ENCODE data around the gene AKT3.
A peak's percentile ranks its signal among the peaks of the same experiment; 100 is the strongest.
"Not testable (repeated sequence)": the region's sequence is repeated elsewhere in the genome, so short reads cannot be mapped to it uniquely, and the experiment has no call there.

The AKT3 gene

DNA sequence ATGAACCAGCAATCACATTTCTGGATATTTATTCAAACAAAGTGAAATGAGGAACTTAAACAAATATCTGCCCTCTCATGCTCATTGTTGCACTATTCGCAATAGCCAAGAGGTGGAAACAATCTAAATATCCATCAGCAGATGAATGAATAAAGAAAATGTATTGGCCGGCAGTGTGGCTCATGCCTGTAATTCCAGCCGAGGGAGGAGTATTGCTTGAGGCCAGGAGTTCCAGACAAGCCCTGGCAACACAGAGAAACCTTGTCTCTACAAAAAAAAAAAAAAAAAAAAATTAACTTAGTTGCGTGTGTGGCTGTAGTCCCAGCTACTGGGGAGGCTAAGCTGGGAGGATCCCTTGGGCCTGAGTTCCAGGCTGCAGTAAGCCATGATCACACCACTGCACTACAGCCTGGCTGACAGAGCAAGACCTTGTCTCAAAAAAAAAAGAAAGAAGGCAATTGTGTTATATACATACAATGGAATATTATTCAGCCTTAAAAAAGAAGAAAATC, 191.4 kb downstream of the AKT3 start:
- H3K27me3 Mint-ChIP-seq (ENCODE audit: low read depth, poor library complexity): no peaks in the 10 kb centered on the region
- H3K36me3 Mint-ChIP-seq (ENCODE audit: low read depth): peaks cover 47% of the 10 kb centered on the region
- H3K9me3 Mint-ChIP-seq: peaks cover 14% of the 10 kb centered on the region
- H3K4me3 Mint-ChIP-seq: no peak overlapping the region
- H3K4me1 Mint-ChIP-seq: no peaks in the 10 kb centered on the region
- no peak for DNase-seq
- no peak overlapping the region for H3K27ac Mint-ChIP-seq
- no peak for TF ChIP-seq CTCF (IDR thresholded peaks at IDR 0.05)

DNA sequence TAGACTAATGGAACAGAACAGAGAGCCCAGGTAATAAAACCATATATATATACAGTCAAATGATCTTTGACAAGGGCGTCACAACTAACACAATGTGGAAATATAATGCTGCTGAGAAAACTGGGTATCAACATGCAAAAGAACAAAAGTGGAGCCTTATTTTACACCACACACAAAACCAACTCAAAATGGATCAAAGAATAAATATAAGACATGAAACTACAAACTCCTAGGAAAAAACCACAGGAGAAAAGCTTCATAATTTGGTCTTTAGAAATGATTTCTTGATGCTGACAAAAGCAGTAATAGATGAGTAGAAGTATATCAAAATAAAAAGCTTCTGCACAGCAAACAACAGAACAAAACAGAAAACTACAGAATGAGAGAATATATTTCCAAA, 192.2 kb downstream of the AKT3 start:
- TF ChIP-seq CTCF (IDR thresholded peaks at IDR 0.05): no peak
- Mint-ChIP-seq H3K36me3 (ENCODE audit: low read depth) (peaks cover 47% of the 10 kb centered on the region), H3K27ac (no peak overlapping the region), H3K4me3 (no peak overlapping the region), H3K27me3 (ENCODE audit: low read depth, poor library complexity) (no peaks in the 10 kb centered on the region), H3K4me1 (no peaks in the 10 kb centered on the region), H3K9me3 (peaks cover 20% of the 10 kb centered on the region)
- DNase-seq: no peak

GRCh38 chr1:243649530-243649929, 200.5 kb downstream of the AKT3 start:
- not testable (repeated sequence) for H3K4me3 Mint-ChIP-seq; DNase-seq; H3K27ac Mint-ChIP-seq; H3K4me1 Mint-ChIP-seq; H3K27me3 Mint-ChIP-seq (ENCODE audit: low read depth, poor library complexity)
- H3K36me3 Mint-ChIP-seq (ENCODE audit: low read depth): peaks cover 60% of the 10 kb centered on the region
- H3K9me3 Mint-ChIP-seq: peaks cover 40% of the 10 kb centered on the region

GRCh38 chr1:243646841-243647240, 203.2 kb downstream of the AKT3 start:
- Mint-ChIP-seq H3K27ac (no peak overlapping the region), H3K4me1 (no peaks in the 10 kb centered on the region), H3K9me3 (peaks cover 33% of the 10 kb centered on the region), H3K27me3 (ENCODE audit: low read depth, poor library complexity) (no peaks in the 10 kb centered on the region), H3K4me3 (no peak overlapping the region), H3K36me3 (ENCODE audit: low read depth) (peaks cover 55% of the 10 kb centered on the region)
- no peak for DNase-seq
- no peak for TF ChIP-seq CTCF (IDR thresholded peaks at IDR 0.05)

DNA sequence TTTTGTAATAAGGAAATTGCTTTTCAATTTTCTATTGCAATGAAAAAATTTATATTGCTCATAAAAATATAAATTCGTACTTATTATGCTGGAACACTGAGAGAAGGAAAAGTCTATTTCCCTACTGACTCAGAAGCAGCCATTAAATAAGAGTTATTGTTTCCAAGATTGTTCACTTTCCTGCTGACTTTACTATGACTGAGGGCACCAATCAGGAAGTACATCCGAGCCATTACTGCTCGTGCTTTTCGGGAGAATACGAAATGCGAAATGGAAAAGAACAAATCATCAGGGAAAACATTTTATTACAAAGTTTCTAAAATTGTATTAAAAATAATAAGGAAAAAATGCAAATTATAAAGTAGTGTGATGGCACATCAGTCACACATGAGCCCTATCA, 204.8 kb downstream of the AKT3 start:
- Mint-ChIP-seq H3K9me3 (peaks cover 30% of the 10 kb centered on the region), H3K27me3 (ENCODE audit: low read depth, poor library complexity) (no peaks in the 10 kb centered on the region), H3K4me1 (no peaks in the 10 kb centered on the region), H3K4me3 (no peak overlapping the region), H3K36me3 (ENCODE audit: low read depth) (peaks cover 51% of the 10 kb centered on the region), H3K27ac (no peak overlapping the region)
- TF ChIP-seq CTCF (IDR thresholded peaks at IDR 0.05): no peak
- no peak for DNase-seq

DNA sequence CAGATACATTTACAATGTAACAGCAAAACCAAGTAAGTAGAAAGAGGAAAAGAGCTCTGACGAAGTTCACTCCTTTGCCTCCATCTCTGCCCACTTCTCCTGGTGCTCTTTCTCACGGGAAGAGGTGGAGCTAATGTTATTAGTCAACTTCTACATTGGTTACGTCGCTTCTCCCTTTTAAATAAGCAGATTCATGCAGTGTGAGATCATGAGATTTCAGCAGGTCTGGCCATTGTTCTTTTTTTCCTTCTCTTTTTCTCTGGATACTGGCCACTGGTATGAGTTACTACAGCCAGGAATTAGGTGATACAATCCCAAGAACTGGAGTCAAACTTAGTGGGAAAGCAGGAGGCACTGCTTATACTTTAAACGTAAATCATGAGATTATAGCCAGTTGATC, 207.1 kb downstream of the AKT3 start:
- no peak for DNase-seq
- H3K27ac Mint-ChIP-seq: peak overlapping the region; percentile 53
- no peak overlapping the region for H3K4me3 Mint-ChIP-seq
- TF ChIP-seq CTCF (IDR thresholded peaks at IDR 0.05): no peak
- H3K27me3 Mint-ChIP-seq (ENCODE audit: low read depth, poor library complexity): peaks cover 3% of the 10 kb centered on the region
- H3K36me3 Mint-ChIP-seq (ENCODE audit: low read depth): peaks cover 69% of the 10 kb centered on the region
- H3K4me1 Mint-ChIP-seq: no peaks in the 10 kb centered on the region
- H3K9me3 Mint-ChIP-seq: peaks cover 46% of the 10 kb centered on the region
